ENCODE data around the gene HEATR1.
"Not testable (repeated sequence)": the region's sequence is repeated elsewhere in the genome, so short reads cannot be mapped to it uniquely, and the experiment has no call there.

The HEATR1 gene

DNA sequence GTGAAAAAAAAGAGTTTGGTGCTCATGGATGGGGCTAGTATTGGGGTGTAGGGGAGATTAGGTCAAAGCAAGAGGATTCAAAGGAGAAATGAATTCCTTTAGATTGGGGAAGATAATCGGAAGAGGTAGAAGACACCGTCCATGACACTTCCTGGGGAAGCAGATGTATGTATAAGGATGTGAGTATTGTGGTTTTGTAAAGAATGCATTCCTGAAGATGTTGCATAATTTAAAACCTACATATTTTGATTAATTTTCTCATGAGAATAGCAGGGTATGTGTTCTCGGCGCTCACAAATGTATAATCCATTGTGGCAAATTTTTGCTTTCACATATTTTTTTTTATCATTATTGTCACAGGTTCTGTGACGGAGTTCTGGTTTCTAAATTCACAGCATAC lies 86.0 kb downstream of the HEATR1 start:
- no peak for DNase-seq (ENCODE audit: extremely low read depth in 1 of 2, low read depth in 1 of 2)

DNA sequence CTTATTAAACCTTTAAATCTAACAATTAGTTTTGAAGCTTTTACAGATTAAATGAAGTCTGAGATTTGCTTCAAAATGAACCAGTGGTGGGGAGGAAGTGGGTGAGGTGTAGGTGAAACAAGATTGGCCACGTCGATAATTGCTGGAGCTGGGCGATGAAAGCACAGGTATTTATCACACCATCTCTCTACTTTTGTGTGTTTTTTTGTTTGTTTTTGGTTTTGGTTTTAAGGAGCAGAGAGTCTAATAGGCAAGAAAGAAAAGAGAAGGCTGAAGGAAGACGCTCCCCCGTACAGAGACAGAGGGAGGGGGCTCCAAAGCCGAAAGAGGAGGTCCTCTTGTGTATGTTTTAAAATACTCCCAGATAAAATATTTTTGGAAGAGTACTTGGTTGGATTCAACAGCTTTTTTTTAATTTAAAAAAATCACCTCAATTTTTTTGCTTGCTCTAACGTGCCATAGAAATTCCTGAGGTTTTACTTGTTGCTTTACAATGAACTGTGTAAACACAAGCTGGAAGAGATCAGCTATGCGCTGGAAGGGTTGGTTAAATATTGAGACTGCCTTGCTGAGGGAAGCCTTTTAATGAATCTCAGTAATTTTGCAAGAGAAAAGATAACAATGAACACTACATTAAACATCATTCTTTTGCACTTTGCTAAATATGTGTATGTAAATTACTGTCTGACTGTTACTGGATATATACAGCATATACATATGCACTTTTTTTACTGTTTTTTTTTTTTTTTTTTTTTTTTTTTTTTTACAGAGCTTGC lies 87.2 kb downstream of the HEATR1 start:
- DNase-seq (ENCODE audit: extremely low read depth in 1 of 2, low read depth in 1 of 2): no peak

GRCh38 chr1:236515443-236515958 lies 88.8 kb downstream of the HEATR1 start:
- no peak for DNase-seq (ENCODE audit: extremely low read depth in 1 of 2, low read depth in 1 of 2)

DNA sequence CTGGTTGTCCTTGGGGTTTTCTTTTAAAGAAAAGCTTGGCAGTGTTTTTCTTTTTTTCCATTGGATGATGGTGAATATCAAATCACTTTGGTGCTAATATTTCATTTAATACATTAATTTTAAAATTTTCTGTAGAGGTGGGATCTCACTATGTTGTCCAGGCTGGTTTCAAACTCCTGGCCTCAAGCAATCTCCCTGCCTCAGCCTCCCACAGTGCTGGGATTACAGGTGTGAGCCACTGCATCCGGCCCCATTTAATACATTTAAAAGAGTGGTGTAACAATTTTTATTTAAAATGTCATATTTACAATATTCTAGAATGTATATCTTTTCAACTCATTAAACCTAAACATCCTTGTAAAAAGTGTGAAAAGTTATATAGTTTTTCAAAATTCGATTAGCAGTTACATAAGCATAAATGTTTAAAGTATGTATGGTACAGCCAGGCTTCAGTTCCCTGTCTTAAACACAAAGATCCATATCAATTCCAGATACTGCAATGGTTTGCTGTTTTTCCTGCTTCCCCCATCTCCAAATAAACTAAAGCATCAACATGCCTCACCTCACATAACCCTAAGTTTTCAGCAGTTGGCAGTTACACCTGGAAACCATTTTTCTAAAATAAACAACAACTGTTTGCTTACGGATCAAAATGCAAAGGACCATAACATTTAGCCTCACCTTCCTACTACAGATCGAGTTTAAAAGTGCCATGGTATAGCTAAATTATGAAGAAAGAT lies 89.4 kb downstream of the HEATR1 start:
- DNase-seq (ENCODE audit: extremely low read depth in 1 of 2, low read depth in 1 of 2): no peak

DNA sequence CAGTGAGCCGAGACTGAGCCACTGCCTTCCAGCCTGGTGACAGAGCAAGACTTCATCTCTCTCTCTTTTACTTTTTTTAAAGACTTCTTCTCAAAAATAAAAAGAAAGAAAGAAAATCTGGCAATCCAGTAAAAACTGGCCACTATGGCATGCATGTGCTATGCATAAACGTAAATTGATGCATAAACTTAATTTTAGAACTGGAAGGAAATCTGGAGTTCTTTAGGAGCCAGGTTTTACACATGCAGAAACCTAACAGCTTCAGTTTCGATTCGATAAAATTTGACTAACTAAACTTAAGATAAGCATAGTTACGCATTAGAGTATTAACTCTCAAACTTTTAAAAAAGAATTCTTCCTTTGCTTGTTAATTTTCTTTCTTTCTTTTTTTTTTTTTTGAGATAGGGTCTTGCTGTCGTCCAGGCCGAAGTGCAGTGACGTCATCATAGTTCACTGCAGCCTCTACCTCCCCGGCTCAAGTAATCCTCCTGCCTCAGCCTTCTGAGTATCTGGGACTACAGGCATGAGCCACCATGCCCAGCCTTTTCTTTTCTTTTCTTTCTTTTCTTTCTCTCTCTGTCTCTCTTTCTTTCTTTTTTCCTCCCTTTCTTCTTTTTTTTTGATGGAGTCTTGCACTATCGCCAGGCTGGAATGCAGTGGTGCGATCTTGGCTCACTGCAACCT lies 92.4 kb downstream of the HEATR1 start:
- no peak for DNase-seq (ENCODE audit: extremely low read depth in 1 of 2, low read depth in 1 of 2)

DNA sequence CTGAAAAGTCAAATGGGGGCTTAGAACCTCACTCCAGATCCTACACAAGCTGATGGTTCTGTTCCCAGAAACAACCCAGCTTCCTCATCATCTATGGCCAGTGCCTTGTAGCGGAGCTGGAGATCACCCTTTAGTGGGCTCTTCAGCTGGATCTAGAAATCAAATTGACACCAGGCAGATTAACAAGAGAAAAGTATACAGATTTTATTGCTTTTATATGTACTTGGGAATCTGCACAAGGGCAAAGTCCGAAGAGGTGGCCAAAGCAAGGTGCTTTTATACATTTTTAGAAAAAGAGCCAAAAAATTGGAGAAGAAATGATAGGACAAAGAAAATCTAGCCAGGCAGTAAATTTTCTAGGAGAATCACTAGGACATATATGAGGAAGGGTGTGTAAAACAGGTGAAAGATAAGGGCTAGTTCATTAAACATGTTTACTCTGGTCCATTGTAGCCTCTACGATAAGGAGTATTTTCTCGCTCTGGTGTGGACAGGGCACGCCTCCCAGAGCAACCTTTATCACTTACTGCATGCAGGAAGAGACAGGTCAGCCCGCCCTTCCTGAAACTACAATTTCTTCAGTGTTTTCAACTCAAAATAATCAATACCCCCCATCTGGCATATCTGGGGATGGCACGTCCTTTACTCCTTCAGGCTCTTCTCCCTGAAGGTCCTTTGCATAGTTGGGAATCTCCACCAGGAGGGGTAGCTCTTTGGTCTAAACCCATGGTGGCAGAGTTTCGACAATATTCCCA lies 94.5 kb downstream of the HEATR1 start:
- DNase-seq (ENCODE audit: extremely low read depth in 1 of 2, low read depth in 1 of 2): no peak

DNA sequence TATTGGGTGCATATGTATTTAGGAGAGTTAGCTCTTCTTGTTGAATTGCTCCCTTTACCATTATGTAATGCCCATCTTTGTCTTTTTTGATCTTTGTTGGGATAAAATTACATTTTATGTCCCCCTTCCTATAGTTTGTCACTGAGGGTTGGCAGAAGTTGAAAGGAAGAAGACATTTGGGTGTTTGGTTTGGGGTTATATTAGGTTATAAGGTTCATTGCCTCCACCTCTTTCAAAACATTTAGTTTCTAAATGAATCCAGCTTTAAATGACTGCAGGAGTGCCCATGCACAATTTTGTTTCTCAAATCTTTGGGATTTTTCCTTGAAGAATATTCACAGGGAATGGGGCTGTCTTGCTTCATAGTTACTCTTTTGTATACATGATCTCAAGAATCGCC lies 95.1 kb downstream of the HEATR1 start:
- DNase-seq (ENCODE audit: extremely low read depth in 1 of 2, low read depth in 1 of 2): no peak

DNA sequence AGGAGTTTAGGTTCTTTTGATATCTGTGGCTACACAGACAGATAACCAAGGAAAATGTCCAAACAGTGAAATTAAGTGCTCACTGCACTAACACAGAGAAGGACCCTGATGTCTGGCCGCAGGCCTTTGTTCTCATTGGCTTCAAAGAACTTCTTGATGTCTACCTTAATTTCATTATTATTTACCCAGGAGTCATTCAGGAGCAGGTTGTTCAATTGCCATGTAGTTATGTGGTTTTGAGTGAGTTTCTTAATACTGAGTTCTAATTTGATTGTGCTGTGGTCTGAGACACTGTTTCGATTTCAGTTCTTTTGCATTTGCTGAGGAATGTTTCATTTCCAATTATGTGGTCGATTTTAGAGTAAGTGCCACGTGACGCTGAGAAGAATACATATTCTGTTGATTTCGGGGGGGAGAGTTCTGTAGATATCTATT lies 95.7 kb downstream of the HEATR1 start:
- DNase-seq (ENCODE audit: extremely low read depth in 1 of 2, low read depth in 1 of 2): no peak

DNA sequence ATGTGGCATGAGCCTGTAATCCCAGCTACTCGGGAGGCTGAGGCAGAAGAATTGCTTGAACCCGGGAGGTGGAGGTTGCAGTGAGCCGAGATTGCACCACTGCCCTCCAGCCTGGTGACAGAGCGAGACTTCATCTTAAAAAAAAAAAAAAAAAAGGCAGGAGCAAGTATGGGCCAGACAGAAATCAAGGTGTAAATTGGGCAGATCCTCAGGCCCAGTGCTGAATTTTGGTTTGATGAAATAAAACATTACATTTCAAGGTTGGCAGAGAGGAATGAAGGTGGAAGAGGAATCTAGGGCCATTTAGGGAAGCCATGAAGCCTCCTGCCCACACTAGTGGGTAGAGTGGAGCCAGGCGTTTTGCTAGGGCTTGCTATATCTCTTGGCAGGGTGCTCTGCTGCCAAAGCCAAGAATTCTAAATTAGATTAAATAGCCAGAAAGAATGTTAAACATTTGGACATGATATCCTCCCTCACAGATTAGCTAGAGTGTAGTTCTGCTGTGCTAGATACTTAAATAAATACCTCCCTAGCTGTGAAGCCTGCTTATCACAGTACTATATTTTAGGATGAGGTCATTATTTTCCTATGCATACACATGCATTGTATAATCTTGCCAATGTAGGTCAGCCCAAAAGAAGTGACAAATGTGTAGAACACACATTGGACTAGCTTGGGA lies 97.2 kb downstream of the HEATR1 start:
- DNase-seq (ENCODE audit: extremely low read depth in 1 of 2, low read depth in 1 of 2): no peak

DNA sequence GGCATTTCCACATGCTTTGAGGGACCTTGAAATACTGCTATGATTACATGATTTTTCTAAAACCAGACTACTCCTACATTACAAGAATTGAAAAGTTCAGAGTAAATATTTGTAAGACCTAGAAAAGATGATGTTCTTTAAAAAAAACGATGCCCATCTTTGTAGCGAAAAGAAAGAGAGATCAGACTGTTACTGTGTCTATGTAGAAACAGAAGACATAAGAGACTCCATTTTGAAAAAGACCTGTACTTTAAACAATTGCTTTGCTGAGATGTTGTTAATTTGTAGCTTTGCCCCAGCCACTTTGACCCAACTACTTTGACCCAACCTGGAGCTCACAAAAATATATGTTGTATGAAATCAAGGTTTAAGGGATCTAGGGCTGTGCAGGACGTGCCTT lies 100.0 kb downstream of the HEATR1 start:
- DNase-seq (ENCODE audit: extremely low read depth in 1 of 2, low read depth in 1 of 2): not testable (repeated sequence)

- DNase-seq (ENCODE audit: extremely low read depth in 1 of 2, low read depth in 1 of 2): no peak
These were observed 101.2 kb downstream of the HEATR1 start for GRCh38 chr1:236502972-236503639.

GRCh38 chr1:236502579-236502971 lies 101.7 kb downstream of the HEATR1 start:
- no peak for DNase-seq (ENCODE audit: extremely low read depth in 1 of 2, low read depth in 1 of 2)

DNA sequence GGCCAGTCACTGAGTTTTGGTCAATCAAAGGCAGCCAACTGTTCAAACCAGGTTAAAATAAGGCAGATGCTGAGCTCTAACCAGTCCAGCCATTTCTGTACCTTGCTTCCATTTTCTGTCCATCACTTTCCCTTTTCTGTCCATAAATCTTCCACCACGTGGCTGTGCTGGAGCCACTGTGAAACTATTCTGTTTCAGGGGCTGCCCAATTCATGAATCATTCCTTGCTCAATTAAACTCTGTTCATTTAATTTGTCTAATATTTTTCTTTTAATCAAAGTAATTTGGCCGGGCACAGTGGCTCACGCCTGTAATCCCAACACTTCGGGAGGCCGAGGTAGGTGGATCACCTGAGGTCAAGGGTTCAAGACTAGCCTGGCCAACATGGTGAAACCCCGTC lies 103.2 kb downstream of the HEATR1 start:
- no peak for DNase-seq (ENCODE audit: extremely low read depth in 1 of 2, low read depth in 1 of 2)

All from activated CD8-positive, alpha-beta memory T cell treated with anti-CD3 and anti-CD28 coated beads for 1 hour (primary cell).